Retinal pigment epithelial cell (primary cell): ENCODE results near the gene ADAD2.

ENCODE experiments used
- DNase-seq: peaks from one replicate; pipeline ENCODE4 v3.0.0-alpha.2; 2010; ENCODE audit warnings: low read depth
- H3K4me3 ChIP-seq: 2 replicates; pipeline ENCODE4 v1.5.1; 2011; ENCODE audit warnings: mild to moderate bottlenecking, low read length, control low read depth, moderate library complexity
- CTCF ChIP-seq: conservative IDR thresholded peaks from 2 replicates; pipeline ENCODE4 v1.5.1; 2011; ENCODE audit warnings: low read depth, low read length, control low read depth, inconsistent platforms

Gene ADAD2

GRCh38 chr16:84181144-84181915 is 9.6 kb upstream of the ADAD2 start:
- no peak for DNase-seq
- no peak overlapping the region for H3K4me3 ChIP-seq
- no peak for TF ChIP-seq CTCF

- no peak for TF ChIP-seq CTCF
- no peak for DNase-seq
Observed at GRCh38 chr16:84182104-84182503, 8.9 kb upstream of the ADAD2 start.

GRCh38 chr16:84182680-84183571 is 8.0 kb upstream of the ADAD2 start:
- H3K4me3 ChIP-seq = no peak overlapping the region
- DNase-seq = no peak
- no peak for TF ChIP-seq CTCF

More at GRCh38 chr16:84182104-84182503, 8.9 kb upstream of the ADAD2 start:
- H3K4me3 ChIP-seq = no peak overlapping the region

GRCh38 chr16:84183572-84183875 is 7.4 kb upstream of the ADAD2 start:
- no peak for TF ChIP-seq CTCF
- H3K4me3 ChIP-seq = no peak overlapping the region
- no peak for DNase-seq

- TF ChIP-seq CTCF = peak; percentile 31
- H3K4me3 ChIP-seq = no peak overlapping the region
- DNase-seq = no peak
Observed at GRCh38 chr16:84183911-84184591, 6.9 kb upstream of the ADAD2 start.

GRCh38 chr16:84184775-84185174 is 6.2 kb upstream of the ADAD2 start:
- DNase-seq = no peak
- no peak overlapping the region for H3K4me3 ChIP-seq
- TF ChIP-seq CTCF = no peak
